Lung (tissue), 12 donors: ENCODE measurements around the gene UST. TPM values are rescaled to one million over a fixed set of nuclear protein-coding genes. Genes with fewer than 3 reads are reported as not detected.

ENCODE experiments used
- ATAC-seq: fragments of 200-7000 bp; cut with Tn5 transposase; one replicate; pipeline ENCODE4 v1.9.1; 2020; ENCODE audit warnings: moderate number of reproducible peaks; ENCODE audit not compliant: insufficient read depth, low FRiP score
- DNase-seq, 3 donors: peaks; one replicate each; pipeline ENCODE4 v3.0.0-alpha.2; 2013 to 2017
- H3K27ac ChIP-seq, 2 donors: one replicate each; pipeline ENCODE4 v1.5.1; 2013; ENCODE audit warnings: mild to moderate bottlenecking in 2 of 2, moderate library complexity in 2 of 2, control low read depth in 1 of 2, inconsistent platforms in 1 of 2, low read depth in 1 of 2, low read length in 1 of 2
- H3K27me3 ChIP-seq, 3 donors: one replicate each; pipeline ENCODE4 v1.5.1; 2013; ENCODE audit warnings: low read length in 2 of 3; ENCODE audit not compliant: control insufficient read depth in 3 of 3, insufficient read depth in 3 of 3
- H3K36me3 ChIP-seq, 4 donors: one replicate each; pipeline ENCODE4 v1.5.1; 2013; ENCODE audit warnings: low read length in 4 of 4, mild to moderate bottlenecking in 1 of 4, moderate library complexity in 1 of 4; ENCODE audit not compliant: control insufficient read depth in 4 of 4, insufficient read depth in 4 of 4
- H3K4me1 ChIP-seq, 5 donors: one replicate each; pipeline ENCODE4 v1.5.1; 2013; ENCODE audit warnings: low read length in 5 of 5, mild to moderate bottlenecking in 2 of 5, moderate library complexity in 1 of 5; ENCODE audit not compliant: control insufficient read depth in 5 of 5, insufficient read depth in 5 of 5
- H3K4me3 ChIP-seq: one replicate; pipeline ENCODE4 v1.5.1; 2013; ENCODE audit warnings: mild to moderate bottlenecking, control low read depth, moderate library complexity
- H3K9ac ChIP-seq, 2 donors: one replicate each; pipeline ENCODE4 v1.5.1; 2013; ENCODE audit warnings: low read length in 2 of 2, control low read depth in 1 of 2; ENCODE audit not compliant: insufficient read depth in 1 of 2
- H3K9me3 ChIP-seq, 4 donors: one replicate each; pipeline ENCODE4 v1.5.1; 2013; ENCODE audit warnings: low read length in 3 of 4, mild to moderate bottlenecking in 1 of 4, moderate library complexity in 1 of 4; ENCODE audit not compliant: control insufficient read depth in 4 of 4, insufficient read depth in 3 of 4
- WGBS, 2 donors: extraction: QIAGEN DNeasy Blood & Tissue Kit; methylation state at CpG; one replicate each; pipeline ENCODE4 v1.1.7; 2013; 5-methylcytosine and 5-hydroxymethylcytosine counted together
- polyA plus RNA-seq, 2 donors: library from polyadenylated mRNA; stranded (reverse); fragments of 200-250 nt; gene quantifications; one replicate each; pipeline ENCODE4 v1.2.1, GENCODE V29; 2013
- total RNA-seq, 2 donors: library from RNA; depleted of rRNA in 1 of 2; stranded (reverse); fragments of >200 nt in 1 of 2; gene quantifications; one replicate each; pipeline ENCODE4 v1.2.1, GENCODE V29; 2014 to 2021
- TF ChIP-seq, protein P1 (sequence below): IDR thresholded peaks from 2 replicates; pipeline ENCODE4 v1.5.1; 2012; ENCODE audit warnings: mild to moderate bottlenecking; ENCODE audit errors: control extremely low read depth, extremely low read depth
- donor health status: control.
- donor health status: control.
- donor health status: Bipolar disorder and iron deficiency.
- donor health status: healthy.
- donor health status: DM: yes; HTN: yes; CAD: no.

Gene UST
- total and polyA plus RNA-seq, 4 donors = 4.5 to 24.0 (median 7.1) TPM

GRCh38 chr6:148883270-148883669 lies 136.4 kb downstream of the UST start:
- no peak for DNase-seq
- Histone ChIP-seq H3K27me3 (no peaks in the 10 kb centered on the region), H3K27ac (no peak overlapping the region), H3K36me3 (no peaks in the 10 kb centered on the region), H3K4me1 (peaks cover 0 to 8% (median 0%) of the 10 kb centered on the region in 5 donors), H3K9me3 (no peaks in the 10 kb centered on the region), H3K9ac (no peak overlapping the region), H3K4me3 (no peak overlapping the region)
- TF ChIP-seq, protein P1, sequence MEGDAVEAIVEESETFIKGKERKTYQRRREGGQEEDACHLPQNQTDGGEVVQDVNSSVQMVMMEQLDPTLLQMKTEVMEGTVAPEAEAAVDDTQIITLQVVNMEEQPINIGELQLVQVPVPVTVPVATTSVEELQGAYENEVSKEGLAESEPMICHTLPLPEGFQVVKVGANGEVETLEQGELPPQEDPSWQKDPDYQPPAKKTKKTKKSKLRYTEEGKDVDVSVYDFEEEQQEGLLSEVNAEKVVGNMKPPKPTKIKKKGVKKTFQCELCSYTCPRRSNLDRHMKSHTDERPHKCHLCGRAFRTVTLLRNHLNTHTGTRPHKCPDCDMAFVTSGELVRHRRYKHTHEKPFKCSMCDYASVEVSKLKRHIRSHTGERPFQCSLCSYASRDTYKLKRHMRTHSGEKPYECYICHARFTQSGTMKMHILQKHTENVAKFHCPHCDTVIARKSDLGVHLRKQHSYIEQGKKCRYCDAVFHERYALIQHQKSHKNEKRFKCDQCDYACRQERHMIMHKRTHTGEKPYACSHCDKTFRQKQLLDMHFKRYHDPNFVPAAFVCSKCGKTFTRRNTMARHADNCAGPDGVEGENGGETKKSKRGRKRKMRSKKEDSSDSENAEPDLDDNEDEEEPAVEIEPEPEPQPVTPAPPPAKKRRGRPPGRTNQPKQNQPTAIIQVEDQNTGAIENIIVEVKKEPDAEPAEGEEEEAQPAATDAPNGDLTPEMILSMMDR = no peak
- 52 to 65% methylated on average over 2 of the region's 2 CpGs for WGBS, 2 donors
- ATAC-seq = no peak

GRCh38 chr6:148884461-148884860 lies 137.6 kb downstream of the UST start:
- H3K4me3 ChIP-seq = no peak overlapping the region
- TF ChIP-seq, protein P1 = no peak
- WGBS, 2 donors = 88 to 90% methylated on average over 2 of the region's 2 CpGs
- no peaks in the 10 kb centered on the region for H3K27me3 ChIP-seq
- no peaks in the 10 kb centered on the region for H3K9me3 ChIP-seq
- no peak overlapping the region for H3K27ac ChIP-seq
- DNase-seq = no peak
- ATAC-seq = no peak
- peaks cover 0 to 8% (median 2%) of the 10 kb centered on the region in 5 donors for H3K4me1 ChIP-seq
- no peaks in the 10 kb centered on the region for H3K36me3 ChIP-seq
- H3K9ac ChIP-seq = no peak overlapping the region

DNA sequence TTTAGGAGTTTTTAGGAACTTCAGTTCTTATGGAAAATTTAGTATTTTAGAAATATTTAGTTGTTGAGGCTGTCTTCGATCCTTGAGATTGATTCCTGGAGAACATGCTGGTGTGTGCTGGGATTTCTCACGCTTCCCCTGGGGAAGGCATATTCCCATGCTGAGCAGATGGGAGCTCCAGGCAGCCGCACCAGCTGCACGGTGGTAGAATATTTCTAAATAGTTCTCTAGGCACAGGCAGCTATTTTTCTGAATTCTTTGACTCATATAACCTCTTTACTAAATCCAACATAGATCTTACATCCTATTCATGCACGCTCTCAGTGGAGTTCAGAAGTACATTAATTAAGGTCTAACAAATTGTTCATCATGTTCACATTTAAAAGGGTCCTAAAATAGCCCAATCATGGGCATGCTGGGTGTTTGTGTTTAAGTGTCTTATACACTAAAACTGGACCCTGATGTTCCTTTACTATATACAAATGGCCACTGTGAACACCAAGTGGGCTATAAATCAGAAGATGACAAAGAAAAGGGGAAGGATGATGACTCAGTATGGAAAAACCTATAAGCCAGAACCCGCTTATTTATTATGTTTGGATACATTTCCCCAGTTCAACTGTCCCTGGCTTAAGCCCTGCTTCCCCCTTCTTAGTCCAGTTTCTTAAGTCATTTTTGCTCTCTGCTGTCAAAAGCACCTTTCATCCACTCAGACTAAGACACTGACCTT lies 138.5 kb downstream of the UST start:
- WGBS, 2 donors = 85 to 86% methylated on average over 6 of the region's 6 CpGs
- TF ChIP-seq, protein P1 = no peak

More for the DNA sequence above, 138.5 kb downstream of the UST start:
- Histone ChIP-seq H3K4me3 (no peak overlapping the region), H3K27me3 (no peaks in the 10 kb centered on the region), H3K9me3 (no peaks in the 10 kb centered on the region), H3K9ac (no peak overlapping the region), H3K4me1 (peaks cover 0 to 14% (median 3%) of the 10 kb centered on the region in 5 donors), H3K27ac (no peak overlapping the region), H3K36me3 (no peaks in the 10 kb centered on the region)
- DNase-seq (no peak), ATAC-seq (no peak)
